HEK293 (cell line): ENCODE data around the gene GTF2A1.

Experiments used
- CTCF ChIA-PET: fragments of 350-600 bp; formaldehyde crosslinking; extraction: SDS; loops from one replicate; lab custom pipeline; 2021; ENCODE audit warnings: antibody characterized with exemption; lab: Yijun Ruan, JAX
- POLR2A ChIA-PET: fragments of 300-600 bp; formaldehyde crosslinking; extraction: SDS; loops from one replicate; lab custom pipeline; 2020; ENCODE audit warnings: antibody characterized with exemption, inconsistent platforms; lab: Yijun Ruan, JAX
- H3K27ac ChIP-seq: fragments of 200-500 bp; sonication (Bioruptor generic); 2 replicates; pipeline ENCODE4 v1.5.1; 2014; ENCODE audit warnings: low read depth, low read length, control low read depth, inconsistent platforms; ENCODE audit errors: extremely low read depth
- H3K36me3 ChIP-seq, 2 experiments: fragments of 200-500 bp in 1 of 2; sonication (Bioruptor generic) in 1 of 2; 1 replicate in 1 of 2; 2 replicates in 1 of 2; pipeline ENCODE4 v1.5.1; 2014 to 2017; ENCODE audit warnings: inconsistent platforms in 2 of 2, low read length in 2 of 2; ENCODE audit not compliant: control insufficient read depth in 2 of 2, insufficient read depth in 1 of 2
- H3K4me1 ChIP-seq: fragments of 200-500 bp; sonication (Bioruptor generic); 2 replicates; pipeline ENCODE4 v1.5.1; 2014; ENCODE audit warnings: mild to moderate bottlenecking, low read length, inconsistent platforms; ENCODE audit not compliant: control insufficient read depth, insufficient read depth
- H3K4me3 ChIP-seq: 2 replicates; pipeline ENCODE4 v1.5.1; 2011; ENCODE audit warnings: low read depth, mild to moderate bottlenecking, control low read depth, low read length, moderate library complexity
- H3K9me3 ChIP-seq: fragments of 200-500 bp; sonication (Bioruptor generic); 2 replicates; pipeline ENCODE4 v1.5.1; 2014; ENCODE audit warnings: low read depth, low read length, inconsistent platforms; ENCODE audit not compliant: control insufficient read depth, insufficient read depth
- OSR2 ChIP-seq: fragments of 450-650 bp; formaldehyde crosslinking; IDR thresholded peaks from 2 replicates; pipeline ENCODE4 v1.5.1; 2016; ENCODE audit warnings: missing biosample characterization, missing genetic modification characterization
- REPIN1 ChIP-seq: fragments of 450-650 bp; formaldehyde crosslinking; IDR thresholded peaks from 2 replicates; pipeline ENCODE4 v1.5.1; 2017; ENCODE audit warnings: missing biosample characterization, missing genetic modification characterization, low read depth
- SCRT1 ChIP-seq: fragments of 450-650 bp; formaldehyde crosslinking; IDR thresholded peaks from 2 replicates; pipeline ENCODE4 v1.5.1; 2016; ENCODE audit warnings: missing biosample characterization, missing genetic modification characterization, borderline replicate concordance
- ZBTB17 ChIP-seq: fragments of 450-650 bp; formaldehyde crosslinking; IDR thresholded peaks from 2 replicates; pipeline ENCODE4 v1.5.1; 2016; ENCODE audit warnings: missing biosample characterization, missing genetic modification characterization
- ZBTB20 ChIP-seq: fragments of 450-650 bp; formaldehyde crosslinking; IDR thresholded peaks from 2 replicates; pipeline ENCODE4 v1.5.1; 2016; ENCODE audit warnings: missing biosample characterization, missing genetic modification characterization
- ZEB2 ChIP-seq: fragments of 450-650 bp; formaldehyde crosslinking; IDR thresholded peaks from 2 replicates; pipeline ENCODE4 v1.5.1; 2016; ENCODE audit warnings: missing biosample characterization, missing genetic modification characterization
- ZNF121 ChIP-seq: fragments of 450-650 bp; formaldehyde crosslinking; IDR thresholded peaks from 2 replicates; pipeline ENCODE4 v1.5.1; 2016; ENCODE audit warnings: missing biosample characterization, missing genetic modification characterization
- ZNF140 ChIP-seq: fragments of 450-650 bp; formaldehyde crosslinking; IDR thresholded peaks from 2 replicates; pipeline ENCODE4 v1.5.1; 2016; ENCODE audit warnings: missing biosample characterization, missing genetic modification characterization
- ZNF169 ChIP-seq: fragments of 450-650 bp; formaldehyde crosslinking; IDR thresholded peaks from 2 replicates; pipeline ENCODE4 v1.5.1; 2016; ENCODE audit warnings: missing biosample characterization, missing genetic modification characterization
- ZNF19 ChIP-seq: fragments of 450-650 bp; formaldehyde crosslinking; IDR thresholded peaks from 2 replicates; pipeline ENCODE4; 2016; ENCODE audit warnings: missing biosample characterization, missing genetic modification characterization, low read depth
- ZNF426 ChIP-seq: fragments of 450-650 bp; formaldehyde crosslinking; IDR thresholded peaks from 2 replicates; pipeline ENCODE4 v1.5.1; 2017; ENCODE audit warnings: missing biosample characterization, missing genetic modification characterization, mild to moderate bottlenecking, inconsistent platforms, moderate library complexity
- ZNF521 ChIP-seq: fragments of 450-650 bp; formaldehyde crosslinking; IDR thresholded peaks from 2 replicates; pipeline ENCODE4 v1.5.1; 2017; ENCODE audit warnings: missing biosample characterization, mild to moderate bottlenecking, missing genetic modification characterization
- ZNF544 ChIP-seq: fragments of 450-650 bp; formaldehyde crosslinking; IDR thresholded peaks from 2 replicates; pipeline ENCODE4 v1.5.0; 2017; ENCODE audit warnings: missing biosample characterization, missing genetic modification characterization
- ZNF560 ChIP-seq: fragments of 450-650 bp; formaldehyde crosslinking; IDR thresholded peaks from 2 replicates; pipeline ENCODE4 v1.5.1; 2017; ENCODE audit warnings: missing biosample characterization, missing genetic modification characterization, borderline replicate concordance
- ZNF610 ChIP-seq: fragments of 450-650 bp; formaldehyde crosslinking; IDR thresholded peaks from 2 replicates; pipeline ENCODE4 v1.5.1; 2016; ENCODE audit warnings: missing biosample characterization, missing genetic modification characterization, borderline replicate concordance
- ZNF830 ChIP-seq: fragments of 450-650 bp; IDR thresholded peaks from 2 replicates; pipeline ENCODE4 v1.5.0; 2018; ENCODE audit warnings: missing biosample characterization, missing genetic modification characterization, low read depth, mild to moderate bottlenecking, moderate library complexity
- ZNF837 ChIP-seq: fragments of 450-650 bp; formaldehyde crosslinking; IDR thresholded peaks from 2 replicates; pipeline ENCODE4 v1.5.1; 2016; ENCODE audit warnings: missing biosample characterization, missing genetic modification characterization
- ZNF843 ChIP-seq: fragments of 450-650 bp; formaldehyde crosslinking; IDR thresholded peaks from 2 replicates; pipeline ENCODE4 v1.5.1; 2016; ENCODE audit warnings: missing biosample characterization, missing genetic modification characterization
- TF ChIP-seq, protein P1 (sequence below): fragments of 450-650 bp; formaldehyde crosslinking; IDR thresholded peaks from 2 replicates; pipeline ENCODE4; 2016; ENCODE audit warnings: missing biosample characterization, missing genetic modification characterization

GTF2A1 gene

DNA sequence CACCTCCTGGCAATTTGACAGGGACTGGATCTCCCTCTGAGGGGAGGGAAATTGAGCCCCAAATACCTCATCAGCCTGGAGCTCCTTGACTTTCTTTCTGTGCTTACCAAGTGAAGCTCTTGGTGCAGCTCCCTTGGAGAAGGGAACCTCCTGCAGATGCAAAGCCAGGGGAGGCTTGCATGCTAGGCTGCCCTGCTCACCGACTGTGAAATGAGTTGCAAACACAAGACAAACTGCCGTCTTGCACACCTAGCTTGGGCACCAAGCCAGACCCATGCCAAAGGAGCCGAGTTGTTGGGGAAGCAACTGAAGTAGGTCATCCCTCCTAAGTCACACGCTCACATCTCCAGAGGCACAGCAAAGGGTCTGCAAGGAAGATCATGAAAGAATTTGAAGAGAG is 95.2 kb downstream of the GTF2A1 start:
- ChIA-PET POLR2A (no interaction called here), CTCF (interaction anchor here (0.6 to 1.1 kb wide), 4 partner anchors 13 to 381 kb away, joined by 3 read pairs; no protein-coding TSS in a partner anchor)
- no peaks in the 10 kb centered on the region for H3K36me3 ChIP-seq
- no peak overlapping the region for H3K4me3 ChIP-seq
- no peaks in the 10 kb centered on the region for H3K4me1 ChIP-seq
- H3K9me3 ChIP-seq, result no peaks in the 10 kb centered on the region
- H3K27ac ChIP-seq, result no peak overlapping the region
- no peak for TF ChIP-seq ZNF837 (tag by site-specific recombination)
- TF ChIP-seq OSR2 (tag by site-specific recombination), result no peak
- no peak for TF ChIP-seq ZNF521
- no peak for TF ChIP-seq REPIN1 (tag by site-specific recombination)
- TF ChIP-seq ZNF610, result no peak
- TF ChIP-seq ZNF121 (tag by site-specific recombination), result no peak
- no peak for TF ChIP-seq ZNF830
- TF ChIP-seq ZEB2 (tag by site-specific recombination), result no peak
- TF ChIP-seq SCRT1, result no peak
- TF ChIP-seq ZNF169 (tag by site-specific recombination), result no peak
- TF ChIP-seq, protein P1, sequence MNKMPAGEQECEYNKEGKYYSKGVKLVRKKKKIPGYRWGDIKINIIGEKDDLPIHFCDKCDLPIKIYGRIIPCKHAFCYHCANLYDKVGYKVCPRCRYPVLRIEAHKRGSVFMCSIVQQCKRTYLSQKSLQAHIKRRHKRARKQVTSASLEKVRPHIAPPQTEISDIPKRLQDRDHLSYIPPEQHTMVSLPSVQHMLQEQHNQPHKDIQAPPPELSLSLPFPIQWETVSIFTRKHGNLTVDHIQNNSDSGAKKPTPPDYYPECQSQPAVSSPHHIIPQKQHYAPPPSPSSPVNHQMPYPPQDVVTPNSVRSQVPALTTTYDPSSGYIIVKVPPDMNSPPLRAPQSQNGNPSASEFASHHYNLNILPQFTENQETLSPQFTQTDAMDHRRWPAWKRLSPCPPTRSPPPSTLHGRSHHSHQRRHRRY, result no peak
- TF ChIP-seq ZBTB17 (tag by site-specific recombination), result no peak
- TF ChIP-seq ZNF843, result no peak
- TF ChIP-seq ZNF544, result no peak
- no peak for TF ChIP-seq ZNF426 (tag by site-specific recombination)
- TF ChIP-seq ZBTB20 (tag by site-specific recombination), result no peak
- no peak for TF ChIP-seq ZNF560 (tag by site-specific recombination)
- TF ChIP-seq ZNF19 (tag by site-specific recombination), result no peak
- no peak for TF ChIP-seq ZNF140 (tag by site-specific recombination)
